Adrenal gland (tissue), 5 donors: Measurements from ENCODE around the gene WWOX.

Experiments used
- CTCF ChIP-seq, 6 experiments: fragments of 450-650 bp in 4 of 6; fragments of 200-600 bp in 2 of 6; sonication (generic) in 1 of 6; IDR thresholded peaks; 1 replicate in 5 of 6; 2 replicates in 1 of 6; pipeline versions ENCODE4 v1.5.1 to v1.8.0; 2016 to 2021; ENCODE audit warnings: antibody characterized with exemption in 6 of 6, mild to moderate bottlenecking in 2 of 6, moderate library complexity in 1 of 6
- POLR2A ChIP-seq, 2 donors: fragments of 450-650 bp; IDR thresholded peaks; one replicate each; pipeline ENCODE4 v1.6.1; 2017; ENCODE audit warnings: antibody characterized with exemption in 2 of 2, mild to moderate bottlenecking in 2 of 2, moderate library complexity in 1 of 2
- donor health status: DM: no; HTN: no; CAD: no.

GRCh38 chr16:78300469-78300868, 201.0 kb downstream of the WWOX start:
- TF ChIP-seq CTCF (IDR thresholded peaks at IDR 0.05) (no peak), POLR2A (IDR thresholded peaks at IDR 0.05) (no peak)
